Ishikawa (cell line): Measurements from ENCODE around the gene EP400.

ENCODE experiments used
- CEBPB ChIP-seq: IDR thresholded peaks from 2 replicates; pipeline ENCODE4 v1.6.1; 2012
- CREB1 ChIP-seq: IDR thresholded peaks from 2 replicates; pipeline ENCODE4 v1.6.1; 2012; ENCODE audit warnings: low read depth
- EGR1 ChIP-seq: IDR thresholded peaks from 2 replicates; pipeline ENCODE4 v1.6.1; 2012
- EP300 ChIP-seq: IDR thresholded peaks from 2 replicates; pipeline ENCODE4 v1.6.1; 2012; ENCODE audit warnings: borderline replicate concordance
- FOXM1 ChIP-seq: IDR thresholded peaks from 2 replicates; pipeline ENCODE4 v1.6.1; 2012; ENCODE audit warnings: low read depth, borderline replicate concordance
- NFIC ChIP-seq: IDR thresholded peaks from 2 replicates; pipeline ENCODE4 v1.6.1; 2012
- RAD21 ChIP-seq: IDR thresholded peaks from 2 replicates; pipeline ENCODE4 v1.6.1; 2012; ENCODE audit warnings: low read depth
- TAF1 ChIP-seq: IDR thresholded peaks from 2 replicates; pipeline ENCODE4 v1.6.1; 2012; ENCODE audit warnings: low read depth, mild to moderate bottlenecking
- TCF12 ChIP-seq: IDR thresholded peaks from 2 replicates; pipeline ENCODE4 v1.6.1; 2012; ENCODE audit warnings: low read depth
- TEAD4 ChIP-seq: IDR thresholded peaks from 2 replicates; pipeline ENCODE4 v1.6.1; 2012
- YY1 ChIP-seq: IDR thresholded peaks from 2 replicates; pipeline ENCODE4 v1.6.1; 2012; ENCODE audit warnings: low read depth
- ZBTB7A ChIP-seq: IDR thresholded peaks from 2 replicates; pipeline ENCODE4 v1.6.1; 2012; ENCODE audit warnings: low read depth
- TF ChIP-seq, protein P1 (sequence below): IDR thresholded peaks from 2 replicates; pipeline ENCODE4 v1.6.1; 2012; ENCODE audit warnings: low read depth, mild to moderate bottlenecking
- TF ChIP-seq, protein P2 (sequence below): IDR thresholded peaks from 2 replicates; pipeline ENCODE4 v1.6.1; 2012
- TF ChIP-seq, protein P3 (sequence below): IDR thresholded peaks from 2 replicates; pipeline ENCODE4 v1.6.1; 2012

EP400 gene

DNA sequence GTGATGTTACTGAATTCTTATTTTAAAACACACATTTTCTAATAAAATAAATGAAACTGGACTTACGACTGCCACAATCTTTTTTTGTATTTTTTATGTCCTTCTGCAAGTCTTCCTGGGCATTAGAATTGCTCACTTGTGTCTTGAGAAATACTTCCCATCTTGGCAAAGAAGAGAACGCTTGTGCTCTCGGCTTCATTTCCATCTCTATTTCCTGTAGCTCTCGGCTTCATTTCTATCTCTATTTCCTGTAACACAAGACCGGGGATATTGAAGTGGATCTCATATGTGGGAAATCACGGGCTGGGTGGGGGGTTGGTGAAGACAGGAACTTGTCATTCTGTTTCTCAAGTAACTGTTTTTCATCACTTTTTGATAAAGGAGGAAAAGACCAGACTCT lies 77.9 kb downstream of the EP400 start:
- no peak for TF ChIP-seq FOXM1
- TF ChIP-seq, protein P1, sequence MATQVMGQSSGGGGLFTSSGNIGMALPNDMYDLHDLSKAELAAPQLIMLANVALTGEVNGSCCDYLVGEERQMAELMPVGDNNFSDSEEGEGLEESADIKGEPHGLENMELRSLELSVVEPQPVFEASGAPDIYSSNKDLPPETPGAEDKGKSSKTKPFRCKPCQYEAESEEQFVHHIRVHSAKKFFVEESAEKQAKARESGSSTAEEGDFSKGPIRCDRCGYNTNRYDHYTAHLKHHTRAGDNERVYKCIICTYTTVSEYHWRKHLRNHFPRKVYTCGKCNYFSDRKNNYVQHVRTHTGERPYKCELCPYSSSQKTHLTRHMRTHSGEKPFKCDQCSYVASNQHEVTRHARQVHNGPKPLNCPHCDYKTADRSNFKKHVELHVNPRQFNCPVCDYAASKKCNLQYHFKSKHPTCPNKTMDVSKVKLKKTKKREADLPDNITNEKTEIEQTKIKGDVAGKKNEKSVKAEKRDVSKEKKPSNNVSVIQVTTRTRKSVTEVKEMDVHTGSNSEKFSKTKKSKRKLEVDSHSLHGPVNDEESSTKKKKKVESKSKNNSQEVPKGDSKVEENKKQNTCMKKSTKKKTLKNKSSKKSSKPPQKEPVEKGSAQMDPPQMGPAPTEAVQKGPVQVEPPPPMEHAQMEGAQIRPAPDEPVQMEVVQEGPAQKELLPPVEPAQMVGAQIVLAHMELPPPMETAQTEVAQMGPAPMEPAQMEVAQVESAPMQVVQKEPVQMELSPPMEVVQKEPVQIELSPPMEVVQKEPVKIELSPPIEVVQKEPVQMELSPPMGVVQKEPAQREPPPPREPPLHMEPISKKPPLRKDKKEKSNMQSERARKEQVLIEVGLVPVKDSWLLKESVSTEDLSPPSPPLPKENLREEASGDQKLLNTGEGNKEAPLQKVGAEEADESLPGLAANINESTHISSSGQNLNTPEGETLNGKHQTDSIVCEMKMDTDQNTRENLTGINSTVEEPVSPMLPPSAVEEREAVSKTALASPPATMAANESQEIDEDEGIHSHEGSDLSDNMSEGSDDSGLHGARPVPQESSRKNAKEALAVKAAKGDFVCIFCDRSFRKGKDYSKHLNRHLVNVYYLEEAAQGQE: no peak
- no peak for TF ChIP-seq TEAD4
- no peak for TF ChIP-seq CEBPB
- no peak for TF ChIP-seq ZBTB7A
- no peak for TF ChIP-seq CREB1
- no peak for TF ChIP-seq EP300
- TF ChIP-seq EGR1: no peak
- TF ChIP-seq YY1: no peak
- TF ChIP-seq TAF1: no peak
- TF ChIP-seq RAD21: no peak
- TF ChIP-seq TCF12: no peak
- TF ChIP-seq, protein P2, sequence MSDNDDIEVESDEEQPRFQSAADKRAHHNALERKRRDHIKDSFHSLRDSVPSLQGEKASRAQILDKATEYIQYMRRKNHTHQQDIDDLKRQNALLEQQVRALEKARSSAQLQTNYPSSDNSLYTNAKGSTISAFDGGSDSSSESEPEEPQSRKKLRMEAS: no peak
- TF ChIP-seq, protein P3, sequence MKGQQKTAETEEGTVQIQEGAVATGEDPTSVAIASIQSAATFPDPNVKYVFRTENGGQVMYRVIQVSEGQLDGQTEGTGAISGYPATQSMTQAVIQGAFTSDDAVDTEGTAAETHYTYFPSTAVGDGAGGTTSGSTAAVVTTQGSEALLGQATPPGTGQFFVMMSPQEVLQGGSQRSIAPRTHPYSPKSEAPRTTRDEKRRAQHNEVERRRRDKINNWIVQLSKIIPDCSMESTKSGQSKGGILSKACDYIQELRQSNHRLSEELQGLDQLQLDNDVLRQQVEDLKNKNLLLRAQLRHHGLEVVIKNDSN: no peak
- TF ChIP-seq NFIC: no peak

DNA sequence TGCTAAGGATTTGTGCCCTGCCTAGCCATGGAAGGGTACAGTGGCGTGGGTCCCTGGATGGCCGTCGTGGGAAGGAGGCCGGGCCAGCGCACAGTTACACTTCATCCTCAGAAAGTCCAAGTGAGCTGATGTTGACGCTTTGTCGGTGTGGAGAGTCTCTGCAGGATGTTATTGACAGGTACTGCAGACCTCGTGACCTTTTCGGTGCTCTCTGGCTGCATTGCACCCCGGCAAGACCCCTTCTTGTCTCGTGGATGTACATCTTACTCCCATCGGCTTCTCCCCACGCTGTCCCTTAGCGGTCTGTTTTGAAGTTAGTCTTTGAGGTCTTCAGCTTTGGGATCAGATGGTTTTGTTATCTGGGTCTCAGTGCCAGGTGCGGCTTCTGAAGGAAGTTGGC lies 78.4 kb downstream of the EP400 start:
- TF ChIP-seq FOXM1: no peak
- no peak for TF ChIP-seq EGR1
- TF ChIP-seq TAF1: no peak
- TF ChIP-seq, protein P3: no peak
- no peak for TF ChIP-seq NFIC
- no peak for TF ChIP-seq ZBTB7A
- TF ChIP-seq, protein P1: no peak
- no peak for TF ChIP-seq TEAD4
- TF ChIP-seq, protein P2: no peak
- TF ChIP-seq YY1: no peak
- no peak for TF ChIP-seq TCF12
- no peak for TF ChIP-seq EP300
- no peak for TF ChIP-seq CREB1
- no peak for TF ChIP-seq RAD21
- no peak for TF ChIP-seq CEBPB

DNA sequence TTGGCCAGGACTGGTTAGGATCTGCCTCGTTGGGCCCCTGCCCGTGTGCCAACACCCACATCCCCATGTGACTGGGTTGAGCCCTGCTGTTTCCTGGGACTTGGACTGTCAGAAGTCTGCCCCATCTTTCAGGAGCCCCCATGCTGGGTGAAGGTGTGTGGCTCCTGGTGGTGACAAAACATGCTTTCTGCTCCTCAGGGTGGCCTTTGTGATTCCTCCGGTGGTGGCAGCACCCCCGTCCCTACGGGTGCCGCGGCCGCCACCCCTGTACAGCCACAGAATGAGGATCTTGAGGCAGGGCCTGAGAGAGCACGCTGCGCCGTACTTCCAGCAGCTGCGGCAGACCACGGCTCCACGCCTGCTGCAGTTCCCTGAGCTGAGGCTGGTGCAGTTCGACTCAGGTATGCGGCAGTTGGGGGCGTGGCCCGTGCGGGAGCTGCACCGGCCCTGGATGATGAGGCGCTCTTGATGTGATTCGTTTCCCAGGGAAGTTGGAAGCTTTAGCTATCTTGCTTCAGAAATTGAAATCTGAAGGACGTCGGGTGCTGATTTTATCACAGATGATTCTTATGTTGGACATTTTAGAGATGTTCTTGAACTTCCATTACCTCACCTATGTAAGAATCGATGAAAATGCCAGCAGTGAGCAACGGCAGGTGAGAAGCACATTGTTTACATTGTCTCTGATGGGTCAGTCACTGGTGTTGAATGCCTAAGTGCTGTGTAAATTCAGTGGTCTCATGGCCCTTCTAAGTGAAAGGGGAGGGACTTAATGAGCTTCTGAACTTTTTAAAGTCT lies 80.0 kb downstream of the EP400 start:
- TF ChIP-seq, protein P2: no peak
- no peak for TF ChIP-seq FOXM1
- no peak for TF ChIP-seq RAD21
- TF ChIP-seq, protein P1: no peak
- TF ChIP-seq EP300: no peak
- no peak for TF ChIP-seq ZBTB7A

DNA sequence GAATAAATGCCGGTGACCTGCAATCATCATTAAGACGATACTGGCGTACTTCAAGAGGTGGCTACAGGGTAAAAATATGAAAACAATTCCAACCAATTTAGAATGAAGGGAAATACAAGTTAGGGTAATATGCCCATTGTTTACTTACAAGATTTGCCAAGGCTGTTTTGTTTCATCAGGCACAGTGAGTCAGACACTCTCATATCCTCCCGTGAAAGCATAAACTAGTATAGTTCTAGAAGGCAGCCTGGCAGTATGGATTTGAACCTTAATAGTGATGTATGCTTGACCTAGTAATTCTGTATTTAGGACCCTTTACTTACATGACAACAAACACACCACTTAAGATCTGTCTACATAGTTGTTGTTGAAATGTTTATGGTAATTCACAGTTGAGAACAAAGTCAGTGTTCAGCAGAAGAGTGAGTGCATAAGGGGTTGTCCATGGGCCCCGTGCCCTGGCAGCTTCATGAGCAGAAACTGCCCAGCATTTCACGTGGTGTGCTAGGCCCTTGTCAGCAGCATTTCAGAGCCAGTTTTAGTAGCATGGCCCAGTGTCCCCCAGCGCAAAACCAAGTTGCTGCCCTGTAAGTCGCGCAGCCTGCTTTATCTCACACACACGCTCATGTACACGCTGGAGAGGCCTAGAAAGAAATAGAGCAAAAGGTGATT lies 80.8 kb downstream of the EP400 start:
- TF ChIP-seq, protein P3: no peak
- TF ChIP-seq EGR1 (no peak), CEBPB (no peak), CREB1 (no peak), TAF1 (no peak), TCF12 (no peak), RAD21 (no peak), ZBTB7A (no peak), TEAD4 (no peak)
- TF ChIP-seq, protein P1: no peak
- TF ChIP-seq, protein P2: no peak
